ENCODE measurements around the gene SLC22A1. TPM values are rescaled to one million over a fixed set of nuclear protein-coding genes. Genes with fewer than 3 reads are reported as not detected.

Gene SLC22A1
- total and polyA plus RNA-seq, 5 donors from 2014 or later = 2.5 TPM; not detected in 4

- DNase-seq (no peak), ATAC-seq (ENCODE audit: low read depth in 2 of 2) (no peak)
- Histone ChIP-seq H3K9me3 (ENCODE audit: control insufficient read depth in 2 of 2, low read length in 2 of 2) (peaks cover 5% of the 10 kb centered on the region in 2 experiments), H3K27me3 (ENCODE audit: control insufficient read depth, insufficient read depth, low read length) (no peaks in the 10 kb centered on the region), H3K27ac (ENCODE audit: insufficient read depth, low read length, poor library complexity, severe bottlenecking) (no peak overlapping the region), H3K36me3 (ENCODE audit: control insufficient read depth, insufficient read depth, low read length) (no peaks in the 10 kb centered on the region), H3K4me3 (ENCODE audit: low read depth, low read length) (no peak overlapping the region), H3K4me1 (ENCODE audit: control insufficient read depth, insufficient read depth, low read length, poor library complexity, severe bottlenecking) (no peaks in the 10 kb centered on the region)
- Mint-ChIP-seq H3K4me1 (no peaks in the 10 kb centered on the region), H3K27me3 (peaks cover 25% of the 10 kb centered on the region), H3K27ac (no peak overlapping the region), H3K4me3 (no peak overlapping the region), H3K9me3 (peaks cover 0 to 18% (median 4%) of the 10 kb centered on the region in 7 donors), H3K36me3 (no peaks in the 10 kb centered on the region)
Observed at GRCh38 chr6:160207618-160208017, 86.0 kb downstream of the SLC22A1 start.

Other genes with a start within 250 kb of the SLC22A1 start
- not detected for gene MAS1, start 230.8 kb upstream of the SLC22A1 start, total RNA-seq
- not detected for gene MAS1, start 230.8 kb upstream of the SLC22A1 start, polyA plus RNA-seq
- gene IGF2R, start 152.7 kb upstream of the SLC22A1 start, total RNA-seq = 71.2 TPM
- gene IGF2R, start 152.7 kb upstream of the SLC22A1 start, polyA plus RNA-seq = 10 to 100 TPM in 2 of 4 donors, 1 to 10 TPM in 2; 8.8 to 13.4 (median 9.8) TPM
- gene SLC22A2, start 137.0 kb downstream of the SLC22A1 start, total RNA-seq = not detected
- gene SLC22A2, start 137.0 kb downstream of the SLC22A1 start, polyA plus RNA-seq = not detected
- gene SLC22A3, start 226.6 kb downstream of the SLC22A1 start, total RNA-seq = 0.67 TPM
- 1 to 10 TPM in 3 of 4 donors, under 1 TPM in 1; 0.41 to 1.9 (median 1.1) TPM for gene SLC22A3, start 226.6 kb downstream of the SLC22A1 start, polyA plus RNA-seq

Data from CD4-positive, CD25-positive, alpha-beta regulatory T cell (primary cell).